HEK293 (cell line): Measurements from ENCODE around the gene C6orf89.

Experiments used
- CTCF ChIA-PET: fragments of 350-600 bp; formaldehyde crosslinking; extraction: SDS; loops from one replicate; lab custom pipeline; 2021; ENCODE audit warnings: antibody characterized with exemption; lab: Yijun Ruan, JAX
- POLR2A ChIA-PET: fragments of 300-600 bp; formaldehyde crosslinking; extraction: SDS; loops from one replicate; lab custom pipeline; 2020; ENCODE audit warnings: antibody characterized with exemption, inconsistent platforms; lab: Yijun Ruan, JAX
- H3K27ac ChIP-seq: fragments of 200-500 bp; sonication (Bioruptor generic); 2 replicates; pipeline ENCODE4 v1.5.1; 2014; ENCODE audit warnings: low read depth, low read length, control low read depth, inconsistent platforms; ENCODE audit errors: extremely low read depth
- H3K36me3 ChIP-seq, 2 experiments: fragments of 200-500 bp in 1 of 2; sonication (Bioruptor generic) in 1 of 2; 1 replicate in 1 of 2; 2 replicates in 1 of 2; pipeline ENCODE4 v1.5.1; 2014 to 2017; ENCODE audit warnings: inconsistent platforms in 2 of 2, low read length in 2 of 2; ENCODE audit not compliant: control insufficient read depth in 2 of 2, insufficient read depth in 1 of 2
- H3K4me1 ChIP-seq: fragments of 200-500 bp; sonication (Bioruptor generic); 2 replicates; pipeline ENCODE4 v1.5.1; 2014; ENCODE audit warnings: mild to moderate bottlenecking, low read length, inconsistent platforms; ENCODE audit not compliant: control insufficient read depth, insufficient read depth
- H3K4me3 ChIP-seq: 2 replicates; pipeline ENCODE4 v1.5.1; 2011; ENCODE audit warnings: low read depth, mild to moderate bottlenecking, control low read depth, low read length, moderate library complexity
- H3K9me3 ChIP-seq: fragments of 200-500 bp; sonication (Bioruptor generic); 2 replicates; pipeline ENCODE4 v1.5.1; 2014; ENCODE audit warnings: low read depth, low read length, inconsistent platforms; ENCODE audit not compliant: control insufficient read depth, insufficient read depth
- BCL11A ChIP-seq: fragments of 450-650 bp; formaldehyde crosslinking; IDR thresholded peaks from 2 replicates; pipeline ENCODE4 v1.5.1; 2016; ENCODE audit warnings: low read depth, missing biosample characterization, missing genetic modification characterization
- KLF9 ChIP-seq: fragments of 450-650 bp; formaldehyde crosslinking; IDR thresholded peaks from 2 replicates; pipeline ENCODE4 v1.5.1; 2016; ENCODE audit warnings: missing biosample characterization, missing genetic modification characterization, low read depth
- MZF1 ChIP-seq: fragments of 450-650 bp; formaldehyde crosslinking; IDR thresholded peaks from 2 replicates; pipeline ENCODE4 v1.5.1; 2017; ENCODE audit warnings: missing biosample characterization, missing genetic modification characterization, borderline replicate concordance
- OSR2 ChIP-seq: fragments of 450-650 bp; formaldehyde crosslinking; IDR thresholded peaks from 2 replicates; pipeline ENCODE4 v1.5.1; 2016; ENCODE audit warnings: missing biosample characterization, missing genetic modification characterization
- SCRT1 ChIP-seq: fragments of 450-650 bp; formaldehyde crosslinking; IDR thresholded peaks from 2 replicates; pipeline ENCODE4 v1.5.1; 2016; ENCODE audit warnings: missing biosample characterization, missing genetic modification characterization, borderline replicate concordance
- SP7 ChIP-seq: fragments of 450-650 bp; formaldehyde crosslinking; IDR thresholded peaks from 2 replicates; pipeline ENCODE4 v1.5.1; 2016; ENCODE audit warnings: missing biosample characterization, missing genetic modification characterization
- TCF7L2 ChIP-seq: IDR thresholded peaks from 2 replicates; pipeline ENCODE4 v1.6.1; 2011; ENCODE audit warnings: low read depth, mild to moderate bottlenecking, inconsistent platforms, low read length, moderate library complexity, borderline replicate concordance
- WT1 ChIP-seq: fragments of 450-650 bp; formaldehyde crosslinking; IDR thresholded peaks from 2 replicates; pipeline ENCODE4 v1.5.1; 2016; ENCODE audit warnings: missing biosample characterization, missing genetic modification characterization
- ZFP37 ChIP-seq: fragments of 450-650 bp; formaldehyde crosslinking; IDR thresholded peaks from 2 replicates; pipeline ENCODE4 v1.5.1; 2016; ENCODE audit warnings: missing biosample characterization, missing genetic modification characterization
- ZNF16 ChIP-seq: fragments of 450-650 bp; formaldehyde crosslinking; IDR thresholded peaks from 2 replicates; pipeline ENCODE4 v1.5.1; 2016; ENCODE audit warnings: low read depth, missing biosample characterization, missing genetic modification characterization
- ZNF174 ChIP-seq: fragments of 450-650 bp; formaldehyde crosslinking; IDR thresholded peaks from 2 replicates; pipeline ENCODE4 v1.5.0; 2017; ENCODE audit warnings: missing biosample characterization, mild to moderate bottlenecking, missing genetic modification characterization
- ZNF2 ChIP-seq: fragments of 450-650 bp; formaldehyde crosslinking; IDR thresholded peaks from 2 replicates; pipeline ENCODE4 v1.5.1; 2016; ENCODE audit warnings: missing biosample characterization, missing genetic modification characterization
- ZNF23 ChIP-seq: fragments of 450-650 bp; formaldehyde crosslinking; IDR thresholded peaks from 2 replicates; pipeline ENCODE4 v1.5.1; 2016; ENCODE audit warnings: missing biosample characterization, missing genetic modification characterization, borderline replicate concordance
- ZNF239 ChIP-seq: fragments of 450-650 bp; formaldehyde crosslinking; IDR thresholded peaks from 2 replicates; pipeline ENCODE4 v1.5.1; 2016; ENCODE audit warnings: missing biosample characterization, missing genetic modification characterization
- ZNF394 ChIP-seq: fragments of 450-650 bp; formaldehyde crosslinking; IDR thresholded peaks from 2 replicates; pipeline ENCODE4 v1.5.1; 2016; ENCODE audit warnings: missing biosample characterization, missing genetic modification characterization, mild to moderate bottlenecking, moderate library complexity, borderline replicate concordance
- ZNF404 ChIP-seq: fragments of 450-650 bp; formaldehyde crosslinking; IDR thresholded peaks from 2 replicates; pipeline ENCODE4 v1.5.1; 2017; ENCODE audit warnings: missing biosample characterization, missing genetic modification characterization
- ZNF423 ChIP-seq: fragments of 450-650 bp; formaldehyde crosslinking; IDR thresholded peaks from 2 replicates; pipeline ENCODE4 v1.5.1; 2016; ENCODE audit warnings: missing biosample characterization, missing genetic modification characterization
- ZNF529 ChIP-seq: fragments of 450-650 bp; formaldehyde crosslinking; IDR thresholded peaks from 2 replicates; pipeline ENCODE4 v1.5.1; 2017; ENCODE audit warnings: missing genetic modification characterization, missing biosample characterization; ENCODE audit not compliant: insufficient replicate concordance
- ZNF561 ChIP-seq: fragments of 450-650 bp; IDR thresholded peaks from 2 replicates; pipeline ENCODE4 v1.5.1; 2018; ENCODE audit warnings: missing biosample characterization, missing genetic modification characterization, borderline replicate concordance
- ZNF571 ChIP-seq: fragments of 450-650 bp; formaldehyde crosslinking; IDR thresholded peaks from 2 replicates; pipeline ENCODE4 v1.5.0; 2017; ENCODE audit warnings: missing biosample characterization, missing genetic modification characterization
- ZNF76 ChIP-seq: fragments of 450-650 bp; formaldehyde crosslinking; IDR thresholded peaks from 2 replicates; pipeline ENCODE4; 2016; ENCODE audit warnings: low read depth, missing biosample characterization, missing genetic modification characterization, borderline replicate concordance
- ZNF768 ChIP-seq: fragments of 450-650 bp; formaldehyde crosslinking; IDR thresholded peaks from 2 replicates; pipeline ENCODE4 v1.5.1; 2018; ENCODE audit warnings: missing biosample characterization, mild to moderate bottlenecking, missing genetic modification characterization
- ZNF776 ChIP-seq: fragments of 450-650 bp; formaldehyde crosslinking; IDR thresholded peaks from 2 replicates; pipeline ENCODE4 v1.5.0; 2017; ENCODE audit warnings: missing biosample characterization, missing genetic modification characterization, borderline replicate concordance
- ZNF792 ChIP-seq: fragments of 450-650 bp; formaldehyde crosslinking; IDR thresholded peaks from 2 replicates; pipeline ENCODE4 v1.5.1; 2016; ENCODE audit warnings: missing biosample characterization, missing genetic modification characterization
- ZSCAN30 ChIP-seq: fragments of 450-650 bp; IDR thresholded peaks from 2 replicates; pipeline ENCODE4 v1.5.1; 2018; ENCODE audit warnings: missing biosample characterization, mild to moderate bottlenecking, missing genetic modification characterization, moderate library complexity
- ZXDB ChIP-seq: fragments of 450-650 bp; formaldehyde crosslinking; IDR thresholded peaks from 2 replicates; pipeline ENCODE4 v1.5.1; 2016; ENCODE audit warnings: missing biosample characterization, missing genetic modification characterization
- TF ChIP-seq, protein P1 (sequence below): fragments of 450-650 bp; formaldehyde crosslinking; IDR thresholded peaks from 2 replicates; pipeline ENCODE4; 2016; ENCODE audit warnings: missing biosample characterization, missing genetic modification characterization
- TF ChIP-seq, protein P2 (sequence below): fragments of 450-650 bp; formaldehyde crosslinking; IDR thresholded peaks from 2 replicates; pipeline ENCODE4 v1.5.1; 2016; ENCODE audit warnings: missing biosample characterization, missing genetic modification characterization
- TF ChIP-seq, protein P3 (sequence below): fragments of 450-650 bp; formaldehyde crosslinking; IDR thresholded peaks from 2 replicates; pipeline ENCODE4 v1.5.1; 2016; ENCODE audit warnings: missing biosample characterization, missing genetic modification characterization
- TF ChIP-seq, protein P4 (sequence below): fragments of 450-650 bp; formaldehyde crosslinking; IDR thresholded peaks from 2 replicates; pipeline ENCODE4 v1.5.1; 2016; ENCODE audit warnings: missing biosample characterization, missing genetic modification characterization

C6orf89 gene

DNA sequence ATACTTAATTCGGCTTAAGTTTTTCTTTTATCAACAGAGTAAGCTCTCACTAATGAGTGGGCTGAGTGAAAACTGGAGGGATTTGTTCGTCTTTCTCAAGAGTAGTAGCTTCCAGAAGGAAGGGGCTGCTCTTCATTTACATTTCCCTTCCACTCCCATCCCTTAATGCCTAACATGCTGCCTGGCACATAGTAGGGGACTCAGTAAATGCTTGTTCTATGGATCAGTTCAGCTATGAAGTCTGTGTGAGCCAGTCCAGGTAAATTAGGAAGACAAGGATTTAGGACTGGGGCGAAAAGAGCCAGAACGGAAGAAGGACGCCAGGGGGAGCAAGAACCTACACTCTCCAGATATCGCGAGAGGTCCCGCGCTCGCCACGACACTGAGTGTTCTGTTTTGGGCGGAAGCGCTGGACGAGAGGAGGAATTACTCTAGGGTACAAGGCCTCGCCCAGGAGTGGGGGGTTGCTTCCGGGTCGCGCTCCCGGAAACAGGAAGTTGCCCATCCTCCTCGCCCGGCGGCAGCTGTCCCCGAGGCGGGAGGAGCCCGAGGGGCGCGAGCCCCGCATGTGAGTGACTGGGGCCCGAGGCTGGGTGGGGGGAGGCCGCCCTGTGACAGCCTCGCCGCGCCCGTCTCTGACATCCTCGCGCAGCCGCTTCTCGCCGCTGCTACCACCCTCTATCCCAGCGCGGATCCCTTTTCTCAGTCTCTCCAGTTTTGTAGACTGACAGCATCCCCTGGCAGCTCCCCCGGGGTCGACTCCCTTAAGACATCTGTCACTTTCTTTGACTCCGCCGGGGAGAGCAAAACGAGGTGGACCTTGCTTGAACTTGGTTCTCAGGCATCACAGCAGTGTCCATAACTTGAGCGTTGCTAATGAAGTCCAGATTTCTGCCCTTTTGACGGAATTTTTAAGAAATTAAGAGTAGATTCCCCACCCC lies at the start of gene C6orf89 (continued):
- TF ChIP-seq ZNF16 (no peak), SCRT1 (no peak), ZNF76 (tag by site-specific recombination) (peak; percentile 72), ZNF529 (tag by site-specific recombination) (no peak), MZF1 (tag by site-specific recombination) (peak; percentile 68; the same call in 1 of the 2 replicates), ZSCAN30 (tag by site-specific recombination) (peak; percentile 77), ZNF792 (tag by site-specific recombination) (no peak), ZNF404 (tag by site-specific recombination) (no peak), WT1 (peak; percentile 66), ZNF561 (tag by site-specific recombination) (peak; percentile 85; the same call in 1 of the 2 replicates), SP7 (peak; percentile 82), ZNF571 (tag by site-specific recombination) (no peak), ZNF2 (tag by site-specific recombination) (peak; percentile 94), ZNF776 (tag by site-specific recombination) (no peak), KLF9 (tag by site-specific recombination) (peak; percentile 81), ZNF423 (tag by site-specific recombination) (peak; percentile 47; the same call in 1 of the 2 replicates), ZFP37 (tag by site-specific recombination) (peak; percentile 52; the same call in 1 of the 2 replicates), BCL11A (tag by site-specific recombination) (0 out of 2 replicates have a peak, but pooled peaks have one; percentile 39), ZXDB (tag by site-specific recombination) (peak; percentile 94), ZNF174 (no peak)
- TF ChIP-seq, protein P1, sequence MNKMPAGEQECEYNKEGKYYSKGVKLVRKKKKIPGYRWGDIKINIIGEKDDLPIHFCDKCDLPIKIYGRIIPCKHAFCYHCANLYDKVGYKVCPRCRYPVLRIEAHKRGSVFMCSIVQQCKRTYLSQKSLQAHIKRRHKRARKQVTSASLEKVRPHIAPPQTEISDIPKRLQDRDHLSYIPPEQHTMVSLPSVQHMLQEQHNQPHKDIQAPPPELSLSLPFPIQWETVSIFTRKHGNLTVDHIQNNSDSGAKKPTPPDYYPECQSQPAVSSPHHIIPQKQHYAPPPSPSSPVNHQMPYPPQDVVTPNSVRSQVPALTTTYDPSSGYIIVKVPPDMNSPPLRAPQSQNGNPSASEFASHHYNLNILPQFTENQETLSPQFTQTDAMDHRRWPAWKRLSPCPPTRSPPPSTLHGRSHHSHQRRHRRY (tag by site-specific recombination), result no peak
- TF ChIP-seq, protein P2, sequence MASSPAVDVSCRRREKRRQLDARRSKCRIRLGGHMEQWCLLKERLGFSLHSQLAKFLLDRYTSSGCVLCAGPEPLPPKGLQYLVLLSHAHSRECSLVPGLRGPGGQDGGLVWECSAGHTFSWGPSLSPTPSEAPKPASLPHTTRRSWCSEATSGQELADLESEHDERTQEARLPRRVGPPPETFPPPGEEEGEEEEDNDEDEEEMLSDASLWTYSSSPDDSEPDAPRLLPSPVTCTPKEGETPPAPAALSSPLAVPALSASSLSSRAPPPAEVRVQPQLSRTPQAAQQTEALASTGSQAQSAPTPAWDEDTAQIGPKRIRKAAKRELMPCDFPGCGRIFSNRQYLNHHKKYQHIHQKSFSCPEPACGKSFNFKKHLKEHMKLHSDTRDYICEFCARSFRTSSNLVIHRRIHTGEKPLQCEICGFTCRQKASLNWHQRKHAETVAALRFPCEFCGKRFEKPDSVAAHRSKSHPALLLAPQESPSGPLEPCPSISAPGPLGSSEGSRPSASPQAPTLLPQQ (tag by site-specific recombination), result peak; percentile 88

DNA sequence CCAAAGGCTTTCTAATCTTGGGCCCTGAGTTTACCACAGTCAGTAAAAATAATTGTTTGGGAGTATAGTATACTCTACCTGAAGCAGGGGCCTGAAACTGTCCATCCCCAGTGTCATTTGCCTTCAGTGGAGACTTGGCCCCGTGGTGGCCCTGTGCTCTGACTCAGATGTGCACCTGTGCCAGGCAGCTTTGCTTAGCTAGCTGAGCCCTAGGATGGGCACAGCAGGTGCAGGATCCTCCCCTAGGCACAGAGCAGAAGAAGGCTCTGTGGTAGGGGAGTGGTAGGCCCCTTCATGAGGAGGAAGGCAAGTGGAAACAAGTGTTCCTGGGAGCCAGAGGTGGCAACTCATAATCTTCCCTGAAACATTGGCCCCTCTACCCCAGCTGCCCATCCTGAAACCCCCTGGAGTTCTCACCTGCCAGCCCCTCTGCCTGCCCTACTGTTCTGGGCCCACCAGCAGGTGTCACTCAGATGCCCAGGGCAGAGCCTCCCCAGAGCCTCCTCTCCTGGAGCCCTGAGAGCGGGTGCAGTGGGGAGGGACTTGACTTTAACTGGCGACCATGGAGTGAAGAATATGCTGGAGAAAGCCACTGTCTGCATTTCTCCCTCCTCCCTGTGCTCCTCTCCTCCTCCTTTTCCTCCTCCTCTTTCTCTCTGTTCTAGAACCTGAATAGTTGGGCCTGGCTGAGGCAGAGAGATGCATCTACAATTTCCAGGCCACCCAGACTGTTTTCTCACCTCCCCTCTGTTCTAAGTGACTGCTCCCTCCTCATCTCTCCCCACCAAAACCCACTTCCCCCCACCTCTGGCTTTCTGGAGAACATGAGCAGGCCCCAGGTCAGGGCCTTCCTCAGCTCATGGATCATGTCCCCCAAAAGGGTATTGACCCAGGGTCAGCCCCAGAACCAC lies 49.4 kb upstream of the C6orf89 start:
- POLR2A ChIA-PET, result interaction anchor here (0.6 to 0.9 kb wide), 2 partner anchors 11 to 38 kb away, joined by 3 read pairs; partner anchors contain the start of gene PPIL1
- no peaks in the 10 kb centered on the region for H3K36me3 ChIP-seq
- CTCF ChIA-PET, result interaction anchor here (0.5 to 3.1 kb wide), 8 partner anchors 15 to 368 kb away, joined by 3 to 22 read pairs (median 6); no protein-coding TSS in a partner anchor
- TF ChIP-seq ZNF394 (tag by site-specific recombination) (no peak), ZNF768 (tag by site-specific recombination) (no peak), OSR2 (tag by site-specific recombination) (no peak), ZNF23 (no peak), TCF7L2 (no peak), ZNF404 (tag by site-specific recombination) (no peak), ZNF239 (tag by site-specific recombination) (no peak)
- TF ChIP-seq, protein P3, sequence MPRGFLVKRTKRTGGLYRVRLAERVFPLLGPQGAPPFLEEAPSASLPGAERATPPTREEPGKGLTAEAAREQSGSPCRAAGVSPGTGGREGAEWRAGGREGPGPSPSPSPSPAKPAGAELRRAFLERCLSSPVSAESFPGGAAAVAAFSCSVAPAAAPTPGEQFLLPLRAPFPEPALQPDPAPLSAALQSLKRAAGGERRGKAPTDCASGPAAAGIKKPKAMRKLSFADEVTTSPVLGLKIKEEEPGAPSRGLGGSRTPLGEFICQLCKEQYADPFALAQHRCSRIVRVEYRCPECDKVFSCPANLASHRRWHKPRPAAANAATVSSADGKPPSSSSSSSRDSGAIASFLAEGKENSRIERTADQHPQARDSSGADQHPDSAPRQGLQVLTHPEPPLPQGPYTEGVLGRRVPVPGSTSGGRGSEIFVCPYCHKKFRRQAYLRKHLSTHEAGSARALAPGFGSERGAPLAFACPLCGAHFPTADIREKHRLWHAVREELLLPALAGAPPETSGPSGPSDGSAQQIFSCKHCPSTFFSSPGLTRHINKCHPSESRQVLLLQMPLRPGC (tag by site-specific recombination), result no peak
- TF ChIP-seq, protein P4, sequence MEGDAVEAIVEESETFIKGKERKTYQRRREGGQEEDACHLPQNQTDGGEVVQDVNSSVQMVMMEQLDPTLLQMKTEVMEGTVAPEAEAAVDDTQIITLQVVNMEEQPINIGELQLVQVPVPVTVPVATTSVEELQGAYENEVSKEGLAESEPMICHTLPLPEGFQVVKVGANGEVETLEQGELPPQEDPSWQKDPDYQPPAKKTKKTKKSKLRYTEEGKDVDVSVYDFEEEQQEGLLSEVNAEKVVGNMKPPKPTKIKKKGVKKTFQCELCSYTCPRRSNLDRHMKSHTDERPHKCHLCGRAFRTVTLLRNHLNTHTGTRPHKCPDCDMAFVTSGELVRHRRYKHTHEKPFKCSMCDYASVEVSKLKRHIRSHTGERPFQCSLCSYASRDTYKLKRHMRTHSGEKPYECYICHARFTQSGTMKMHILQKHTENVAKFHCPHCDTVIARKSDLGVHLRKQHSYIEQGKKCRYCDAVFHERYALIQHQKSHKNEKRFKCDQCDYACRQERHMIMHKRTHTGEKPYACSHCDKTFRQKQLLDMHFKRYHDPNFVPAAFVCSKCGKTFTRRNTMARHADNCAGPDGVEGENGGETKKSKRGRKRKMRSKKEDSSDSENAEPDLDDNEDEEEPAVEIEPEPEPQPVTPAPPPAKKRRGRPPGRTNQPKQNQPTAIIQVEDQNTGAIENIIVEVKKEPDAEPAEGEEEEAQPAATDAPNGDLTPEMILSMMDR (tag by site-specific recombination), result peak; percentile 33; the same call in 1 of the 2 replicates

More for the DNA sequence above, 49.4 kb upstream of the C6orf89 start:
- no peak overlapping the region for H3K27ac ChIP-seq
- H3K9me3 ChIP-seq, result no peaks in the 10 kb centered on the region
- no peak overlapping the region for H3K4me3 ChIP-seq
- H3K4me1 ChIP-seq, result no peaks in the 10 kb centered on the region
